GM18507 (cell line): ENCODE data around the gene ULK4.

ENCODE experiments used
- DNase-seq: peaks from one replicate; pipeline ENCODE4 v3.0.0; 2011; ENCODE audit warnings: low read depth; ENCODE audit not compliant: insufficient read length; ENCODE audit errors: extremely low spot score
- FAIRE-seq: peaks from 2 replicates; lab custom pipeline; 2011; peaks lifted over from hg19 to GRCh38; lab: Jason Lieb, UNC

Gene ULK4

GRCh38 chr3:41265823-41266273 lies 696.1 kb downstream of the ULK4 start:
- no peak for FAIRE-seq
- DNase-seq = no peak

GRCh38 chr3:41265011-41265545 lies 696.8 kb downstream of the ULK4 start:
- FAIRE-seq (no peak), DNase-seq (no peak)

DNA sequence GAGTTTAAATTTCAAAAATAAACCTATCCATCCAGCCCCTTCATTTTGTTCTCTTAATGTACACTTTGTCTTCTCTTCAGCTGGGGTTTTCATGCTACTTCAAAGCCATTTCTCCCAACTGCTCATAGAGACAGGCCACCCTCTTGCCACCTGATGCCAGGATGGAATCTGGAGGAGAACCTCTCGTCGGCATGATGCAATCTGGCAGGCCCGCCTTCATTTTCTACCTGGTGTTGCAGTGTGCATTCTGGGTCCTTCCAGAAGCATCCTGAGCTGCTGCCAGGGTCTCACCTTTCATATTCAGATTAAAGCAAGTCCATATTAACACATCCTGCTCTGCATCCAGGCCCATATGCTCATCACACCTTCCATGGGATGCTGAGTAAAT lies 701.8 kb downstream of the ULK4 start:
- DNase-seq (no peak), FAIRE-seq (no peak)

DNA sequence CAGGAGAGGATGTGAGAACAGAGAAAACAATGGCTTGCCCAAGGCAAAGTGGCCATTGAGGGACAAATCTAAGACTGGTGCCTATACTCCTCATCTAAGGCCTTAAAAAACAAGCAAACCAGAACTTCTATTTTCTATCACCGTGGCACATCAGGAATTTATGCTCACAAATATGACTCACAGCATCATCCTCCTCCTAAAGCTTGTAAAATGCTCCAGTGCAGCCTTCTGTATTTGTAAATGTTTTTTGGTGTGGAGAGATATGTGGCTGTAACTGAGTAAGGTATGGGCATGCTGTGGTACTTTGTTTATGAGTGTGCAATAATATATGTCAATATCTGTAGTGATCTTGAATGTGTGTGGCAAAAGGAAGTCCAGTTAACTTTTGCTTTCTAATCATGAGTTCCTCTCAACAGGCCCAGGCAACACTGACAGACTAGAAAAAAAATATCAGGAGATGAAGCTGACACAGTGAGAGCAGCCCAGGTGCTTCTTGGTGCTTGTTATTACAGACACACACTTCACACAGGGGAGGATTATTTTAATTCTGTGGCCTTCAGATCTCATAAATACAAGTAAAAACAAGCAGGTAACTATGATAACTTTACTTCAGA lies 702.3 kb downstream of the ULK4 start:
- no peak for FAIRE-seq

GRCh38 chr3:41258239-41258800 lies 703.6 kb downstream of the ULK4 start:
- DNase-seq = no peak
- no peak for FAIRE-seq

More for the DNA sequence above, 702.3 kb downstream of the ULK4 start:
- no peak for DNase-seq

DNA sequence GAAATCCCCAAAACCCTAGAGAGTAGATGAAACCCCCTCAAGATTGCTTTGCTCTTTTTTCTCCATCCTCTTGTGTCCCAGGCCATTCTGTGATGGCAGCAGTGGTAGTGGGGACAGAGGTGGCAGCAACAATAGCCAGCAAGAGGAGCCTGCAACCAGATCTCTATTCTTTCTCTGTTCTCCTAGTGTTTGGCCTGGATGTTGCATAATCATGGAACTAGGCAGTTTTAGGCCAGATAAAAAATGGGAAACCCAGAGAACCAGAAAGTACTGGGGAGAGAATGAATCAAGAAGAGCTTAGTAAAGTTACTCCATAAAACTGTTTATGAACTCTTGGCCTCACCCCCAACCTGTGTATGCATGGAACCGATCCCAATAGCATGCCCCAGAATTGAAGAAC lies 710.3 kb downstream of the ULK4 start:
- FAIRE-seq (no peak), DNase-seq (no peak)

- DNase-seq = no peak
- no peak for FAIRE-seq
These were observed 711.1 kb downstream of the ULK4 start for GRCh38 chr3:41250825-41251224.

- DNase-seq (no peak), FAIRE-seq (no peak)
These were observed 712.6 kb downstream of the ULK4 start for GRCh38 chr3:41249318-41249717.

DNA sequence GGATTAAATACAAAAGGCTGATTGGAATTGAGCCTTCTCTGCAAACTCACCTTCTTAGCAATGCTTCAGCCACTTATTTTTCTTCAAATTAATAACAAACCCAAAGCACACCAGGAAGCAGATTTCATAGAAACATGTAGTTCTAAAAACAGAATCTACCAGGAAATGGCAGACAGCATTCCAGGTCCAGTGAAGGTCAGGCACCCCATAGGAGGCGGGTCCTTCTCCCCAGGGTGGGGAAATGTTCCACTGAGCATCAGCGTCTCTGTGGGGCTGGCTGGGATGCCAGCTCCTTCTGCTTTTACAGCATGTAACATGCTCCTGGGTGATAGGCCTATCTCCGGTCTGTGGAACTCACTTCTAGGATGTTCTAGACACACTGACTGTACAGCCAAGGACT lies 713.4 kb downstream of the ULK4 start:
- DNase-seq (no peak), FAIRE-seq (no peak)

- FAIRE-seq (no peak), DNase-seq (no peak)
These were observed 714.6 kb downstream of the ULK4 start for GRCh38 chr3:41247055-41248004.

GRCh38 chr3:41244620-41245336 lies 717.1 kb downstream of the ULK4 start:
- FAIRE-seq = no peak
- no peak for DNase-seq

- DNase-seq = no peak
- FAIRE-seq = no peak
These were observed 718.7 kb downstream of the ULK4 start for GRCh38 chr3:41243183-41243582.

GRCh38 chr3:41241800-41242571 lies 719.9 kb downstream of the ULK4 start:
- FAIRE-seq (no peak), DNase-seq (no peak)

DNA sequence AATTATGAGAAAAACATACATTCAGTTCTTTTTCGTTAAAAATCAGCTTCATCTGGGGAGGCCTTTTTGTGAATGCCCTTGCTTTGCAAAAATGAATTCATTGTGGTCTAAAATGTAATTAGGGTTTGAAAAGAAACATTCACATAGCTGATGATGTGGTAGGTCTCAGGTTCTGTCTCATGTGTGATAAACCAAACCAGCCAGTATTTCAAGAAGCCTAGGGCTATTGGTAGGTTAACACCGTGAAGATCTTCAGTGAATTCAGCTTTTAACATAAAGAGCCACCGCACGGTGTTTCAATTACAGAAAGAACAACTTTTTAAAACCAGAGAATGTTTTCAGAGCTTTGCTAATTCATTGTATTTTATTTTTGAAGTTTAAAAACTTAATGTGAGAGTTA lies 720.7 kb downstream of the ULK4 start:
- DNase-seq = no peak
- no peak for FAIRE-seq

DNA sequence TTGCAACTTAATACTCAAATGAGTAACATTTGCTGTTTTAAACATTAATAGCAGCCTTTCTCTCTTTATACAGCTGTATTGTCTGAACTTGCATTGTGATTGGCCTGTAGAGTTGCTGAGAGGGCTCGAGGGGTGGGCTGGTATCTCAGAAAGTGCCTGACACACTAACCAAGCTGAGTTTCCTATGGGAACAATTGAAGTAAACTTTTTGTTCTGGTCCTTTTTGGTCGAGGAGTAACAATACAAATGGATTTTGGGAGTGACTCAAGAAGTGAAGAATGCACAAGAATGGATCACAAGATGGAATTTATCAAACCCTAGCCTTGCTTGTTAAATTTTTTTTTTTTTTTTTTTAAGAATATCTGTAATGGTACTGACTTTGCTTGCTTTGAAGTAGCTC lies 722.3 kb downstream of the ULK4 start:
- DNase-seq (no peak), FAIRE-seq (no peak)

DNA sequence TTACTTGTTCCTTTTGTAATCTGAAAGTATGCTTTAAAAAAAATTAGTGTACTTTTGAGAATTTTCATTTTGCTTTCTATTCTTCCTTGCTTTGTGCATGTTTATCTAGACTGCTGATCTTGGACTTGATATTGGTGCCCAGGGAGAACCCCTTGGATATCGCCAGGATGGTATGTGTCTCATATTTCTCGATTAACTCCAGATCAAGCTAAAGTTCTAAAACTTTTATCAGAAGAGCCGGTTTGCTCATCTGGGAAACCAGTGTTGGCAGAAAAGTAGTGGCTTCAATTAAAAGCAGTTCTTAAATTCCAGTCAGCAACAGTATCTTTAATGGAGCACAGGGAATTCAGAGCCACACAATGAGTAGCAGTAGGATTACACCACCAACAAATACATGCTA lies 724.0 kb downstream of the ULK4 start:
- DNase-seq = no peak
- FAIRE-seq = no peak

GRCh38 chr3:41236228-41236627 lies 725.7 kb downstream of the ULK4 start:
- no peak for FAIRE-seq
- DNase-seq = no peak

GRCh38 chr3:41234823-41235721 lies 726.8 kb downstream of the ULK4 start:
- FAIRE-seq (no peak), DNase-seq (no peak)
